Type B pancreatic cell (in vitro differentiated cells): Measurements from ENCODE around the gene CENPM. TPM values are rescaled to one million over a fixed set of nuclear protein-coding genes. Genes with fewer than 3 reads are reported as not detected.
A peak's percentile ranks its signal among the peaks of the same experiment; 100 is the strongest.

Source experiments
- DNase-seq: peaks from one replicate; pipeline ENCODE4 v3.0.0; 2021; ENCODE audit warnings: mixed read lengths; ENCODE audit not compliant: unreplicated experiment; ENCODE audit errors: extremely low spot score
- H3K27ac Mint-ChIP-seq: 2 replicates; pipeline ENCODE4 v1.8.0; 2021; ENCODE audit warnings: mild to moderate bottlenecking, mixed read lengths
- H3K27me3 Mint-ChIP-seq: 2 replicates; pipeline ENCODE4 v1.8.0; 2021; ENCODE audit warnings: mixed read lengths
- H3K36me3 Mint-ChIP-seq: 2 replicates; pipeline ENCODE4 v1.8.0; 2021; ENCODE audit warnings: mixed read lengths
- H3K4me1 Mint-ChIP-seq: one replicate; pipeline ENCODE4 v1.8.0; 2021; ENCODE audit warnings: mixed read lengths; ENCODE audit not compliant: unreplicated experiment
- H3K4me3 Mint-ChIP-seq: 2 replicates; pipeline ENCODE4 v1.8.0; 2021; ENCODE audit warnings: mild to moderate bottlenecking, mixed read lengths
- H3K9me3 Mint-ChIP-seq: 2 replicates; pipeline ENCODE4 v1.8.0; 2021; ENCODE audit warnings: mixed read lengths
- total RNA-seq: library from RNA; stranded (reverse); gene quantifications from 2 replicates; pipeline ENCODE4 v1.2.1, GENCODE V29; 2021; ENCODE audit warnings: low replicate concordance
- TF ChIP-seq, protein P1 (sequence below): fragments of 200-600 bp; sonication (generic); conservative IDR thresholded peaks from 2 replicates; pipeline ENCODE4 v1.5.0; 2021; ENCODE audit warnings: antibody characterized with exemption, mild to moderate bottlenecking

The CENPM gene
- total RNA-seq, 1 donor from 2014 or later = 29.4 TPM

DNA sequence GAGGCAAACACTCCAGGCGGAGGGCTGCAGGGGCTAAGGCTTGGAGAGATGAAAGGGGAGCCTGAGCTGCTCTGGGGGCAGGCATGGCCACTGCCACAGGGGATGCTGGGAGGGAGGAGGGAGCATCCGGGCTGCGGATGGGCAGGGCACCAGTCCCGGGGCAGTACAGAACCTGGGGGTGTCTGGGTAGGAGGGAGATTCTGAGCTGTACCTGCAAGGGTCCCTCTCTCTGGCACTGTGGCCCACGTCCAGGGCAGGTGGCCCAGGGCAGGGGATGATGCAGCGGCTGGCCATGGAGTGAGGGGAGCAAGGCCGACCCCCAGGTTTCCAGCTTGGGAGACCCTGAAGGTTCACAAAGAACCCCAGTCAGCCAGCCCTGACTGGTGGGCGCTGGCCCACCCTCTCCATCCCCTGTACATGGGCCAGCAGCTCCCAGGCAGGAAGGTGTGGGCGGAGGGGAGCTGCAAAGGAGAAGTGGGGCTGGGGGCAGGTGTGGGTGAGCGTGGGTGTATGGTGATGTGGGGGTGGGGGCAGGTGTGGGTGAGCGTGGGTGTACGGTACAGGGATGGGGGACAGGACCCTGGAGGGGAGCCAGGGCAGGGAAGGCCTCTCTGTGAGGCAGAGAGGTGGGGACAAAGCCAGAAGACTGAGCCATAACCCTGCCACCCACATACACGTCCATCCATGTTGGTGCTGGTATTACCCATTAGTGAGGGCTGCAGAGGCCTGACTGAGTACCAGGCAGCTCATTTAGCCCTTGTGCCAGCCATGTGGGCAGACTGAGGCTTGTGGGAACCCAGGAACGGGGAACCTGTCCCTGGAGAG, 18.1 kb downstream of the CENPM start:
- DNase-seq = no peak
- Mint-ChIP-seq H3K36me3 (no peaks in the 10 kb centered on the region), H3K4me1 (no peaks in the 10 kb centered on the region), H3K27me3 (peaks cover 26% of the 10 kb centered on the region), H3K27ac (no peak overlapping the region), H3K4me3 (no peak overlapping the region), H3K9me3 (no peaks in the 10 kb centered on the region)
- TF ChIP-seq, protein P1, sequence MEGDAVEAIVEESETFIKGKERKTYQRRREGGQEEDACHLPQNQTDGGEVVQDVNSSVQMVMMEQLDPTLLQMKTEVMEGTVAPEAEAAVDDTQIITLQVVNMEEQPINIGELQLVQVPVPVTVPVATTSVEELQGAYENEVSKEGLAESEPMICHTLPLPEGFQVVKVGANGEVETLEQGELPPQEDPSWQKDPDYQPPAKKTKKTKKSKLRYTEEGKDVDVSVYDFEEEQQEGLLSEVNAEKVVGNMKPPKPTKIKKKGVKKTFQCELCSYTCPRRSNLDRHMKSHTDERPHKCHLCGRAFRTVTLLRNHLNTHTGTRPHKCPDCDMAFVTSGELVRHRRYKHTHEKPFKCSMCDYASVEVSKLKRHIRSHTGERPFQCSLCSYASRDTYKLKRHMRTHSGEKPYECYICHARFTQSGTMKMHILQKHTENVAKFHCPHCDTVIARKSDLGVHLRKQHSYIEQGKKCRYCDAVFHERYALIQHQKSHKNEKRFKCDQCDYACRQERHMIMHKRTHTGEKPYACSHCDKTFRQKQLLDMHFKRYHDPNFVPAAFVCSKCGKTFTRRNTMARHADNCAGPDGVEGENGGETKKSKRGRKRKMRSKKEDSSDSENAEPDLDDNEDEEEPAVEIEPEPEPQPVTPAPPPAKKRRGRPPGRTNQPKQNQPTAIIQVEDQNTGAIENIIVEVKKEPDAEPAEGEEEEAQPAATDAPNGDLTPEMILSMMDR = no peak

DNA sequence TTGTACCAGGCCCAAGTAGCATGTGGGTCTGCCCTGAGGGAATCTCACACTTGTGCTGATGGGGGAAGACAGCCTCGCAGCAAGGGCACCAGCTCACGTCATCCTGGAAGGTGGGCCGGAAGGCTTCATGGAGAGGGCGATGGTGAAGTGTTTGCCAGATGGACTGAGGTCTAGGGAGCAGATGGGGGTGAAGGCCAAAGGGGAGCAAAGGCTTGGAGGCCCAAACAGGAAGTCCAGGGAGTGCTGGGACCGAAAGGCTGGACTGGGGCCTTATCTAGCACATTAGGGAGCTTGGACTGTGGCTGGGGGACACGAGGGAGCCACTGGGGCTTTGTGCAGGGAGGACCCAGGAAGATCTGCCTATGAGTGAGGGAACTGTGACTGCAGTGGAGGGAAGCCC, 19.1 kb downstream of the CENPM start:
- Mint-ChIP-seq H3K4me3 (peak overlapping the region; percentile 60), H3K9me3 (no peaks in the 10 kb centered on the region), H3K27ac (no peak overlapping the region), H3K36me3 (no peaks in the 10 kb centered on the region), H3K4me1 (no peaks in the 10 kb centered on the region), H3K27me3 (peaks cover 31% of the 10 kb centered on the region)
- DNase-seq = no peak
- TF ChIP-seq, protein P1 = no peak

DNA sequence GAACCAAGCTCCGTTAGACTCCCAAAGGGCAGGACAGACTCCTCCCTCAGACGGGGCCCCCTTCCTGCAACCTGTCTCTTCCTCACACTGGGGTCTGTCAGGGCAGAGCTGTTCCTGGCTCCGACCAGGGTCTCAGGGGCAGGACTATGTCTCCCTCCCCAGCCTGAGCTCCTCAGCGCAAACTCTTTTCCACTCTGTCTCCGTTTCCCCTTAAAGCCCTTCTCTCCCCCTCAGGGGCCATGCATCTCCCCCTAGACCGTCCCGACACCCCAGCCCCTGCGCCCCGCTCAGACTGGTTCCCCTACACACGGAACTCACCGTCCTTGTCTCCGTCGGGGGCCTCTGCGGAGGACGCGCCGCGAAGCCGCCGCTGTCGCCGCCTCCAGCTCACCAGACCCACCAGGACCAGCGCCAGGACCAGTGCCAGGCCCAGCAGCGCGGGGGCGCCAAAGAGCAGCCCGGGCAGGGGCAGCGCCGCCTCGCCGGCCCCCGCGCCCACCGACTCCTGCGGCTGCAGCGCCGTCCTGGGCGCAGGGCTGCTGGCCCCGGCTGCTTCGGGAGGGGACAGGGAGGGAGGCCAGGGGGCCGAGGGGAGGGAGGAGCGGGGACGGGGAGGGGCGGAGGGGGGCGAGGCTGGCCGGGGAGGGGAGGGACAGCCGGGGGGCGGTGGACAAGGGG, 21.0 kb downstream of the CENPM start:
- H3K27me3 Mint-ChIP-seq = peaks cover 31% of the 10 kb centered on the region
- H3K4me1 Mint-ChIP-seq = no peaks in the 10 kb centered on the region
- peak overlapping the region; percentile 72 for H3K4me3 Mint-ChIP-seq
- DNase-seq = peak; percentile 82
- TF ChIP-seq, protein P1 = peak; percentile 80
- no peak overlapping the region for H3K27ac Mint-ChIP-seq
- H3K36me3 Mint-ChIP-seq = no peaks in the 10 kb centered on the region
- H3K9me3 Mint-ChIP-seq = no peaks in the 10 kb centered on the region

DNA sequence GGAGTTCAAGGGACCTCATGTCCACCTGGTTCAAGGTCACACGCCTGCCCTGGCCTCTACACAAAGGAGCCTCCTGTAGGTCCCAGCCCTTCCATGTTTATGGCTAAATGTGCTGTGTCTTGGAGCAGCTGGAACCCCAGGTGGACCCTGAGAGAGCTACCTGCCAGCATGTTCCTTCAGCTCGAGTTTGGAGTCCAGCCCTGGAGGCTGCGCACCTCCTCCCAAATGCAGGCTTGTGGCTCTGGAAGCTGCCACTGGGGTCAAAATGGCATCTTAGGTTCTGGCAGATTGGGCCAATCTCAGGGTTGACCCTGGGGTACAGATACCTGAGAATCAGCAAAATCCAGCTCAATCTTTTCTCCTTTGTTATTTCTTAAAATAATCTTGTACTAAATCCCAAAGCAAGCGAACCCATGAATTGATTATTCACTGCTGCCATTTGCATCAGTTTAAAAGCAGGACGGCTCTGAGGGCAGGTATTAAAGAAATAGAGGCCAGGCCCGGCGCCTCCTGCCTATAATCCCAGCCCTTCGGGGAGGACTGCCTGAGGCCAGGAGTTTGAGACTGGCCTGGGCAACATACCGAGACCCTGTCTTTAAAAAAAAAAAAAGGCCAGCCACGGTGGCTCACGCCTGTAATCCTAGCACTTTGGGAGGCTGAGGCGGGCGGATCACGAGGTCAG, 23.2 kb downstream of the CENPM start:
- no peak overlapping the region for H3K27ac Mint-ChIP-seq
- TF ChIP-seq, protein P1 = no peak
- H3K36me3 Mint-ChIP-seq = no peaks in the 10 kb centered on the region
- H3K27me3 Mint-ChIP-seq = peaks cover 39% of the 10 kb centered on the region
- H3K4me1 Mint-ChIP-seq = no peaks in the 10 kb centered on the region
- DNase-seq = no peak
- no peaks in the 10 kb centered on the region for H3K9me3 Mint-ChIP-seq
- H3K4me3 Mint-ChIP-seq = no peak overlapping the region

DNA sequence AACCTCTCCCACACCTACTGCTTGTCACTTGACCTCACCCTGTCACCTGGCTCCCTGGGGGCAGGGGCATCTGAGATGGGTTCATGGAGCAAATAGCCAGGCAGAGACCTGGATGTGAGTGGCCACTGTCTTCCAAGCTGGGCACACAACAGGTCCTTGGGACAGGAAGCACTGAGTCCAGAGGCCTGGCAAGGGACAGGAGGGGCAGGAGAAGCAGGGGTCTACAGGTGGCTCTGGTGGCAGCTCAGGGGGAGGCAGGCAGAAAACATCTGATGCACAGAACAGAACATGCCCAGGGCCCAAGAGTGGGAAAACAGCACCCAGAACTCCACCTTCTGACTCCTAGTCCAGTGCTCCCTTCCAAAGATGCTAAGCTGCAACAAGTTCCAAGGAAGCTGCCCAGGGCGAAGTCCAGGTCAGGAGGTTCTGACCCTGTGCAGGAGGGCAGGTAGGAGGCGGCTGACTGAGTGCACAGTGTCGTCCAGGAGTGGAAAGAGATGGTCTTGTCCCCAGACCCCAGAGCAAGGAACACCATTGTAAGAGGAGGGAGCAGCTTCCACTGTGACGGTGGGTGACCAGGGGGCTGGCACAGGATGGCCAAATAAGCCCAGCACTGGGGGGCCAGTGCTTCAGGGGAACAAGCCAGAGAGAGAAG, 23.9 kb downstream of the CENPM start:
- H3K27me3 Mint-ChIP-seq = peaks cover 44% of the 10 kb centered on the region
- H3K9me3 Mint-ChIP-seq = no peaks in the 10 kb centered on the region
- H3K36me3 Mint-ChIP-seq = no peaks in the 10 kb centered on the region
- peaks cover 3% of the 10 kb centered on the region for H3K4me1 Mint-ChIP-seq
- TF ChIP-seq, protein P1 = no peak
- no peak overlapping the region for H3K27ac Mint-ChIP-seq
- H3K4me3 Mint-ChIP-seq = no peak overlapping the region
- no peak for DNase-seq
